HL-60 (cell line): Measurements from ENCODE around the gene CREB5.

Source experiments
- REST ChIP-seq: IDR thresholded peaks from 2 replicates; pipeline ENCODE4 v1.6.1; 2012; ENCODE audit warnings: low read depth; ENCODE audit not compliant: insufficient replicate concordance
- TF ChIP-seq, protein P1 (sequence below): IDR thresholded peaks from one replicate; pipeline ENCODE4 v1.5.1; 2011; ENCODE audit warnings: low read length, control low read depth, inconsistent platforms; ENCODE audit not compliant: insufficient read depth

GRCh38 chr7:28560767-28561166 lies 148.4 kb downstream of the CREB5 start:
- TF ChIP-seq REST = no peak
- TF ChIP-seq, protein P1, sequence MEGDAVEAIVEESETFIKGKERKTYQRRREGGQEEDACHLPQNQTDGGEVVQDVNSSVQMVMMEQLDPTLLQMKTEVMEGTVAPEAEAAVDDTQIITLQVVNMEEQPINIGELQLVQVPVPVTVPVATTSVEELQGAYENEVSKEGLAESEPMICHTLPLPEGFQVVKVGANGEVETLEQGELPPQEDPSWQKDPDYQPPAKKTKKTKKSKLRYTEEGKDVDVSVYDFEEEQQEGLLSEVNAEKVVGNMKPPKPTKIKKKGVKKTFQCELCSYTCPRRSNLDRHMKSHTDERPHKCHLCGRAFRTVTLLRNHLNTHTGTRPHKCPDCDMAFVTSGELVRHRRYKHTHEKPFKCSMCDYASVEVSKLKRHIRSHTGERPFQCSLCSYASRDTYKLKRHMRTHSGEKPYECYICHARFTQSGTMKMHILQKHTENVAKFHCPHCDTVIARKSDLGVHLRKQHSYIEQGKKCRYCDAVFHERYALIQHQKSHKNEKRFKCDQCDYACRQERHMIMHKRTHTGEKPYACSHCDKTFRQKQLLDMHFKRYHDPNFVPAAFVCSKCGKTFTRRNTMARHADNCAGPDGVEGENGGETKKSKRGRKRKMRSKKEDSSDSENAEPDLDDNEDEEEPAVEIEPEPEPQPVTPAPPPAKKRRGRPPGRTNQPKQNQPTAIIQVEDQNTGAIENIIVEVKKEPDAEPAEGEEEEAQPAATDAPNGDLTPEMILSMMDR = no peak
